ENCODE results near the gene DNAJC2. TPM values are rescaled to one million over a fixed set of nuclear protein-coding genes. Genes with fewer than 3 reads are reported as not detected.
"Not testable (repeated sequence)": the region's sequence is repeated elsewhere in the genome, so short reads cannot be mapped to it uniquely, and the experiment has no call there.

DNAJC2 gene
- total RNA-seq, 2 donors from 2014 or later: 16.0 to 20.1 TPM

GRCh38 chr7:103279963-103280802 is 64.4 kb downstream of the DNAJC2 start:
- peak; percentile 89 for DNase-seq (ENCODE audit: low spot score)
- intact Hi-C loops (cut with DNase I): not testable (repeated sequence)

GRCh38 chr7:103279636-103279962 is 65.0 kb downstream of the DNAJC2 start:
- DNase-seq (ENCODE audit: low spot score); intact Hi-C loops (cut with DNase I): not testable (repeated sequence)

DNA sequence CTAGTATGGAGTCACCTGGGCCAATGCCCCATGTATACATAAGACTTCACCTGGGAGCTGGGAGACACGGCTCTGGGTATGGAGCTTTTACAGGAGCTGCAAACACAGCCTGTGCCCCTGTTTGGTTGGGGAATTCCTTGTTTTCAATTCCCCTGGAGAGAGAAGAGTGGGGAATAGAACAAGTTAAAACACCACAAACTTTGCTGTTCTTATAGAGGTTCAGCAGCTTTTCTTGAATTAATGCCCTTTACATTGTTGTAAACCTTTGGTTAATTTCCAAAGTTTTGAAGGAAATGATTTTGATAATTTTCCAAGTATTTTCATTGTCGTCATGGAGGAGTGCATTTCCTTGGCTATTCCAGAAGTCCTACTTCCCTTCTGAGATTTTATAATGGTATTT is 66.4 kb downstream of the DNAJC2 start:
- intact Hi-C loops (cut with DNase I); DNase-seq (ENCODE audit: low spot score): not testable (repeated sequence)

- intact Hi-C loops (cut with DNase I); DNase-seq (ENCODE audit: low spot score): not testable (repeated sequence)
Measured at GRCh38 chr7:103274867-103275266, 69.7 kb downstream of the DNAJC2 start.

GRCh38 chr7:103273374-103273773 is 71.2 kb downstream of the DNAJC2 start:
- DNase-seq (ENCODE audit: low spot score); intact Hi-C loops (cut with DNase I): not testable (repeated sequence)

- DNase-seq (ENCODE audit: low spot score); intact Hi-C loops (cut with DNase I): not testable (repeated sequence)
Measured at GRCh38 chr7:103266229-103266628, 78.3 kb downstream of the DNAJC2 start.

- DNase-seq (ENCODE audit: low spot score); intact Hi-C loops (cut with DNase I): not testable (repeated sequence)
Measured at GRCh38 chr7:103264054-103264453, 80.5 kb downstream of the DNAJC2 start.

Other genes starting within 250 kb of the DNAJC2 start
- gene NAPEPLD, start 195.7 kb downstream of the DNAJC2 start, total RNA-seq: 10 to 100 TPM in 1 of 2 donors, 1 to 10 TPM in 1; 9.6 to 14.3 TPM
- gene PMPCB, start 47.3 kb downstream of the DNAJC2 start, total RNA-seq: 10 to 100 TPM; 38.7 to 43.5 TPM
- gene PSMC2, start 2.9 kb upstream of the DNAJC2 start, total RNA-seq: 100 to 1,000 TPM in 1 of 2 donors, 10 to 100 TPM in 1; 97.8 to 105 TPM
- gene SLC26A5, start 101.4 kb upstream of the DNAJC2 start, total RNA-seq: not detected